Measurements from ENCODE around the gene MAP1B.

GRCh38 chr5:72170101-72170500, 62.8 kb downstream of the MAP1B start:
- no peak for TF ChIP-seq CTCF (IDR thresholded peaks at IDR 0.05)
- no peak for TF ChIP-seq POLR2A (IDR thresholded peaks at IDR 0.05)

Measured in transverse colon (tissue), 3 donors.